NCI-H748 treated with DMSO at 0.1 percent for 48 hours (cell line): Measurements from ENCODE around the gene MON2.
"Not testable (repeated sequence)": the region's sequence is repeated elsewhere in the genome, so short reads cannot be mapped to it uniquely, and the experiment has no call there.

Source experiments
- DNase-seq: peaks from one replicate; lab custom pipeline; 2025; lab: John Stamatoyannopoulos, UW

The MON2 gene

GRCh38 chr12:62471734-62472133 lies 5.1 kb downstream of the MON2 start:
- no peak for DNase-seq

GRCh38 chr12:62472472-62472871 lies 5.8 kb downstream of the MON2 start:
- no peak for DNase-seq

GRCh38 chr12:62481843-62482540 lies 15.4 kb downstream of the MON2 start:
- DNase-seq: no peak

- no peak for DNase-seq
Observed at GRCh38 chr12:62482769-62483168, 16.1 kb downstream of the MON2 start.

- no peak for DNase-seq
Observed at GRCh38 chr12:62484233-62484632, 17.6 kb downstream of the MON2 start.

GRCh38 chr12:62505786-62506185 lies 39.2 kb downstream of the MON2 start:
- DNase-seq: no peak

GRCh38 chr12:62512901-62513300 lies 46.3 kb downstream of the MON2 start:
- no peak for DNase-seq

- not testable (repeated sequence) for DNase-seq
Observed at GRCh38 chr12:62514080-62514479, 47.5 kb downstream of the MON2 start.

- DNase-seq: no peak
Observed at GRCh38 chr12:62516927-62517326, 50.3 kb downstream of the MON2 start.

GRCh38 chr12:62517887-62518286 lies 51.3 kb downstream of the MON2 start:
- no peak for DNase-seq

GRCh38 chr12:62519043-62519442 lies 52.4 kb downstream of the MON2 start:
- DNase-seq: no peak

- DNase-seq: no peak
Observed at GRCh38 chr12:62520361-62520760, 53.7 kb downstream of the MON2 start.

GRCh38 chr12:62522984-62523383 lies 56.4 kb downstream of the MON2 start:
- no peak for DNase-seq

GRCh38 chr12:62523619-62524018 lies 57.0 kb downstream of the MON2 start:
- DNase-seq: no peak

GRCh38 chr12:62525271-62525670 lies 58.6 kb downstream of the MON2 start:
- no peak for DNase-seq

GRCh38 chr12:62530596-62530995 lies 64.0 kb downstream of the MON2 start:
- DNase-seq: no peak

- DNase-seq: no peak
Observed at GRCh38 chr12:62532333-62532732, 65.7 kb downstream of the MON2 start.

- DNase-seq: no peak
Observed at GRCh38 chr12:62533087-62533754, 66.6 kb downstream of the MON2 start.

GRCh38 chr12:62533755-62534107 lies 67.1 kb downstream of the MON2 start:
- no peak for DNase-seq

GRCh38 chr12:62536546-62536945 lies 69.9 kb downstream of the MON2 start:
- no peak for DNase-seq

GRCh38 chr12:62537551-62537950 lies 70.9 kb downstream of the MON2 start:
- no peak for DNase-seq

GRCh38 chr12:62540354-62540753 lies 73.7 kb downstream of the MON2 start:
- no peak for DNase-seq

GRCh38 chr12:62542814-62543213 lies 76.2 kb downstream of the MON2 start:
- no peak for DNase-seq

GRCh38 chr12:62543324-62543723 lies 76.7 kb downstream of the MON2 start:
- no peak for DNase-seq
